ENCODE measurements around the gene MED13L.

DNA sequence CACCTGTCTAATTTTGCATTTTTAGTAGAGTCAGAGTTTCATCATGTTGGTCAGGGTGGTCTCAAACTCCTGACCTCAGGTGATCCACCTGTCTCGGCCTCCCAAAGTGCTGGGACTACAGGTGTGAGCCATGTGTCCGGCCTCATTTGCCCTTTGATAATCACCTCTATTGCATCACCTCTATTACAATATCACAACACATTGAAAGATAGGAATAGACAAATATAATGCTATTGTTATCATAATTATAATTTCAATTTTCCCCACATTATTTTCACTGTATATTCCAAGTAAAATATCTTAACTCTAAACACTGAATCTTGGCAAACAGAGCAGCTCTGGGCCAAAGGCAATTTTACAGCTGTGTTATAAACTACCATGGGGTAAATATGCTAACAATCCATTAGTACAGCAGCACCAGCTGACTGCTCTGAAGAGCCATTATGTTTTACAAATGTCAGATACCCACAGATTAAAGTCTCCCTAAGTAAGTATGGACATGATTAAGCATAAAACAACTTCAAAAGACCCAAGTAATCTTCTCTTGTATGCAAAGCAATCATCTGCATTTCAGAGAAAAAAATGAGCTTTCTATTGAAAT, 173.2 kb downstream of the MED13L start:
- TF ChIP-seq, protein P1, sequence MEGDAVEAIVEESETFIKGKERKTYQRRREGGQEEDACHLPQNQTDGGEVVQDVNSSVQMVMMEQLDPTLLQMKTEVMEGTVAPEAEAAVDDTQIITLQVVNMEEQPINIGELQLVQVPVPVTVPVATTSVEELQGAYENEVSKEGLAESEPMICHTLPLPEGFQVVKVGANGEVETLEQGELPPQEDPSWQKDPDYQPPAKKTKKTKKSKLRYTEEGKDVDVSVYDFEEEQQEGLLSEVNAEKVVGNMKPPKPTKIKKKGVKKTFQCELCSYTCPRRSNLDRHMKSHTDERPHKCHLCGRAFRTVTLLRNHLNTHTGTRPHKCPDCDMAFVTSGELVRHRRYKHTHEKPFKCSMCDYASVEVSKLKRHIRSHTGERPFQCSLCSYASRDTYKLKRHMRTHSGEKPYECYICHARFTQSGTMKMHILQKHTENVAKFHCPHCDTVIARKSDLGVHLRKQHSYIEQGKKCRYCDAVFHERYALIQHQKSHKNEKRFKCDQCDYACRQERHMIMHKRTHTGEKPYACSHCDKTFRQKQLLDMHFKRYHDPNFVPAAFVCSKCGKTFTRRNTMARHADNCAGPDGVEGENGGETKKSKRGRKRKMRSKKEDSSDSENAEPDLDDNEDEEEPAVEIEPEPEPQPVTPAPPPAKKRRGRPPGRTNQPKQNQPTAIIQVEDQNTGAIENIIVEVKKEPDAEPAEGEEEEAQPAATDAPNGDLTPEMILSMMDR (IDR thresholded peaks at IDR 0.05), result no peak
- TF ChIP-seq JUN (CRISPR knock-in tag; IDR thresholded peaks at IDR 0.05) (no peak), FOXP1 (CRISPR knock-in tag; IDR thresholded peaks at IDR 0.05; ENCODE audit: borderline replicate concordance) (no peak), SP1 (CRISPR knock-in tag; conservative IDR thresholded peaks at IDR 0.05) (no peak), ZNF416 (CRISPR knock-in tag; IDR thresholded peaks at IDR 0.05) (no peak), ZNF671 (CRISPR knock-in tag; IDR thresholded peaks at IDR 0.05) (no peak), ZNF263 (CRISPR knock-in tag; IDR thresholded peaks at IDR 0.05; ENCODE audit: low read depth) (no peak), NR2C2 (CRISPR knock-in tag; IDR thresholded peaks at IDR 0.05) (no peak), NR3C1 (CRISPR knock-in tag; conservative IDR thresholded peaks at IDR 0.05; ENCODE audit: low read depth) (no peak)
- TF ChIP-seq, protein P2, sequence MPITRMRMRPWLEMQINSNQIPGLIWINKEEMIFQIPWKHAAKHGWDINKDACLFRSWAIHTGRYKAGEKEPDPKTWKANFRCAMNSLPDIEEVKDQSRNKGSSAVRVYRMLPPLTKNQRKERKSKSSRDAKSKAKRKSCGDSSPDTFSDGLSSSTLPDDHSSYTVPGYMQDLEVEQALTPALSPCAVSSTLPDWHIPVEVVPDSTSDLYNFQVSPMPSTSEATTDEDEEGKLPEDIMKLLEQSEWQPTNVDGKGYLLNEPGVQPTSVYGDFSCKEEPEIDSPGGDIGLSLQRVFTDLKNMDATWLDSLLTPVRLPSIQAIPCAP (CRISPR knock-in tag; IDR thresholded peaks at IDR 0.05), result no peak

All from WTC11 (cell line).